Astrocyte (in vitro differentiated cells and primary cell): ENCODE measurements around the gene MDFI. TPM values are rescaled to one million over a fixed set of nuclear protein-coding genes. Genes with fewer than 3 reads are reported as not detected.

Source experiments
- DNase-seq: peaks from one replicate; pipeline ENCODE4 v3.0.0-alpha.2; 2010; ENCODE audit warnings: low read depth
- FAIRE-seq: peaks from 2 replicates; lab custom pipeline; 2011; peaks lifted over from hg19 to GRCh38; lab: Jason Lieb, UNC
- H2AFZ ChIP-seq: 2 replicates; pipeline ENCODE4 v1.6.0; 2012; ENCODE audit warnings: low read depth, low read length, inconsistent platforms
- H3K27ac ChIP-seq: 2 replicates; pipeline ENCODE4 v1.5.1; 2011; ENCODE audit warnings: low read depth, low read length, inconsistent platforms
- H3K27me3 ChIP-seq: 2 replicates; pipeline ENCODE4 v1.6.0; 2011; ENCODE audit warnings: low read length, inconsistent platforms; ENCODE audit not compliant: insufficient read depth
- H3K36me3 ChIP-seq: 2 replicates; pipeline ENCODE4 v1.5.1; 2011; ENCODE audit warnings: low read length, inconsistent platforms; ENCODE audit not compliant: insufficient read depth
- H3K4me1 ChIP-seq: 2 replicates; pipeline ENCODE4 v1.5.1; 2011; ENCODE audit warnings: low read length, inconsistent platforms; ENCODE audit not compliant: insufficient read depth
- H3K4me2 ChIP-seq: 2 replicates; pipeline ENCODE4 v1.6.0; 2012; ENCODE audit warnings: low read length, inconsistent platforms
- H3K4me3 ChIP-seq: 2 replicates; pipeline ENCODE4 v1.5.1; 2011; ENCODE audit warnings: low read depth, mild to moderate bottlenecking, low read length, inconsistent platforms; ENCODE audit not compliant: insufficient read depth
- H3K79me2 ChIP-seq: 2 replicates; pipeline ENCODE4 v1.6.0; 2012; ENCODE audit warnings: mild to moderate bottlenecking, low read length, inconsistent platforms; ENCODE audit not compliant: insufficient read depth
- H3K9ac ChIP-seq: 2 replicates; pipeline ENCODE4 v1.6.0; 2012; ENCODE audit warnings: mild to moderate bottlenecking, low read length, inconsistent platforms
- H3K9me3 ChIP-seq: 2 replicates; pipeline ENCODE4 v1.5.1; 2012; ENCODE audit warnings: low read depth, mild to moderate bottlenecking, low read length, inconsistent platforms; ENCODE audit not compliant: insufficient read depth
- H4K20me1 ChIP-seq: 2 replicates; pipeline ENCODE4 v1.6.0; 2012; ENCODE audit warnings: low read length, inconsistent platforms; ENCODE audit not compliant: insufficient read depth
- H3K27ac Mint-ChIP-seq: one replicate; pipeline ENCODE4 v1.8.0; 2021; ENCODE audit warnings: mild to moderate bottlenecking, mixed read lengths; ENCODE audit not compliant: unreplicated experiment
- H3K27me3 Mint-ChIP-seq: one replicate; pipeline ENCODE4 v1.8.0; 2021; ENCODE audit warnings: low read depth, mixed read lengths; ENCODE audit not compliant: unreplicated experiment
- H3K36me3 Mint-ChIP-seq: one replicate; pipeline ENCODE4 v1.8.0; 2021; ENCODE audit warnings: low read depth, mixed read lengths; ENCODE audit not compliant: unreplicated experiment
- H3K4me1 Mint-ChIP-seq: one replicate; pipeline ENCODE4 v1.8.0; 2021; ENCODE audit warnings: low read depth, mixed read lengths; ENCODE audit not compliant: unreplicated experiment
- H3K4me3 Mint-ChIP-seq: one replicate; pipeline ENCODE4 v1.8.0; 2021; ENCODE audit warnings: mild to moderate bottlenecking, moderate library complexity, mixed read lengths; ENCODE audit not compliant: unreplicated experiment
- H3K9me3 Mint-ChIP-seq: one replicate; pipeline ENCODE4 v1.8.0; 2021; ENCODE audit warnings: mild to moderate bottlenecking, mixed read lengths; ENCODE audit not compliant: unreplicated experiment
- CTCF ChIP-seq: IDR thresholded peaks from 2 replicates; pipeline ENCODE4 v1.5.1; 2011; ENCODE audit warnings: low read depth, mild to moderate bottlenecking, inconsistent platforms, low read length, moderate library complexity; ENCODE audit not compliant: insufficient read depth
- EZH2 ChIP-seq: IDR thresholded peaks from 2 replicates; pipeline ENCODE4 v1.6.1; 2012; ENCODE audit warnings: mild to moderate bottlenecking, low read length, inconsistent platforms; ENCODE audit not compliant: insufficient read depth
- total RNA-seq: library from RNA; stranded (reverse); gene quantifications from 2 replicates; pipeline ENCODE4 v1.2.1, GENCODE V29; 2021

MDFI gene
- total RNA-seq, 1 donor from 2014 or later, result 144 TPM

GRCh38 chr6:41646026-41646795, 7.9 kb downstream of the MDFI start:
- Histone ChIP-seq H2AFZ (no peak overlapping the region), H3K36me3 (peaks cover 9% of the 10 kb centered on the region), H3K9me3 (no peaks in the 10 kb centered on the region), H4K20me1 (peaks cover 82% of the 10 kb centered on the region), H3K4me1 (peaks cover 6% of the 10 kb centered on the region), H3K4me2 (no peak overlapping the region), H3K4me3 (no peak overlapping the region), H3K79me2 (peaks cover 14% of the 10 kb centered on the region), H3K27me3 (no peaks in the 10 kb centered on the region), H3K9ac (no peak overlapping the region), H3K27ac (no peak overlapping the region)
- Mint-ChIP-seq H3K36me3 (peaks cover 25% of the 10 kb centered on the region), H3K4me1 (peaks cover 50% of the 10 kb centered on the region), H3K27ac (peak overlapping the region; percentile 83), H3K27me3 (no peaks in the 10 kb centered on the region), H3K4me3 (peak overlapping the region; percentile 68), H3K9me3 (no peaks in the 10 kb centered on the region)
- no peak for FAIRE-seq
- TF ChIP-seq CTCF (no peak), EZH2 (no peak)
- no peak for DNase-seq

GRCh38 chr6:41647061-41647511, 8.8 kb downstream of the MDFI start:
- H3K27me3 ChIP-seq, result no peaks in the 10 kb centered on the region
- H3K4me2 ChIP-seq, result no peak overlapping the region
- peaks cover 46% of the 10 kb centered on the region for H3K4me1 Mint-ChIP-seq
- H2AFZ ChIP-seq, result no peak overlapping the region
- H3K79me2 ChIP-seq, result peaks cover 7% of the 10 kb centered on the region
- H3K4me3 ChIP-seq, result no peak overlapping the region
- H3K27ac ChIP-seq, result no peak overlapping the region
- H3K9ac ChIP-seq, result no peak overlapping the region
- peak overlapping the region; percentile 78 for H3K27ac Mint-ChIP-seq
- H3K4me3 Mint-ChIP-seq, result peak overlapping the region; percentile 68
- H3K9me3 Mint-ChIP-seq, result no peaks in the 10 kb centered on the region
- H4K20me1 ChIP-seq, result peaks cover 82% of the 10 kb centered on the region
- no peaks in the 10 kb centered on the region for H3K27me3 Mint-ChIP-seq
- no peaks in the 10 kb centered on the region for H3K9me3 ChIP-seq
- DNase-seq (no peak), FAIRE-seq (no peak)
- H3K36me3 ChIP-seq, result peaks cover 10% of the 10 kb centered on the region
- H3K36me3 Mint-ChIP-seq, result peaks cover 24% of the 10 kb centered on the region
- H3K4me1 ChIP-seq, result peaks cover 6% of the 10 kb centered on the region
- TF ChIP-seq CTCF (no peak), EZH2 (no peak)

GRCh38 chr6:41648070-41648585, 9.9 kb downstream of the MDFI start:
- peaks cover 74% of the 10 kb centered on the region for H4K20me1 ChIP-seq
- H3K36me3 Mint-ChIP-seq, result peaks cover 23% of the 10 kb centered on the region
- H3K4me3 Mint-ChIP-seq, result no peak overlapping the region
- no peak for TF ChIP-seq CTCF
- TF ChIP-seq EZH2, result no peak
- H3K9me3 ChIP-seq, result no peaks in the 10 kb centered on the region
- no peaks in the 10 kb centered on the region for H3K79me2 ChIP-seq
- peaks cover 13% of the 10 kb centered on the region for H3K36me3 ChIP-seq
- H3K9me3 Mint-ChIP-seq, result no peaks in the 10 kb centered on the region
- no peak overlapping the region for H2AFZ ChIP-seq
- H3K4me1 Mint-ChIP-seq, result peaks cover 38% of the 10 kb centered on the region
- H3K27ac Mint-ChIP-seq, result peak overlapping the region; percentile 27
- no peak overlapping the region for H3K4me2 ChIP-seq
- H3K27ac ChIP-seq, result no peak overlapping the region
- peaks cover 4% of the 10 kb centered on the region for H3K4me1 ChIP-seq
- H3K9ac ChIP-seq, result no peak overlapping the region
- H3K27me3 ChIP-seq, result no peaks in the 10 kb centered on the region
- DNase-seq (no peak), FAIRE-seq (no peak)
- no peaks in the 10 kb centered on the region for H3K27me3 Mint-ChIP-seq
- H3K4me3 ChIP-seq, result no peak overlapping the region
